NCI-H1092 treated with DMSO at 0.1 percent for 48 hours (cell line): ENCODE data around the gene STAG3.
"Not testable (repeated sequence)": the region's sequence is repeated elsewhere in the genome, so short reads cannot be mapped to it uniquely, and the experiment has no call there.

Experiments used
- DNase-seq: peaks from one replicate; lab custom pipeline; 2025; lab: John Stamatoyannopoulos, UW

STAG3 gene

DNA sequence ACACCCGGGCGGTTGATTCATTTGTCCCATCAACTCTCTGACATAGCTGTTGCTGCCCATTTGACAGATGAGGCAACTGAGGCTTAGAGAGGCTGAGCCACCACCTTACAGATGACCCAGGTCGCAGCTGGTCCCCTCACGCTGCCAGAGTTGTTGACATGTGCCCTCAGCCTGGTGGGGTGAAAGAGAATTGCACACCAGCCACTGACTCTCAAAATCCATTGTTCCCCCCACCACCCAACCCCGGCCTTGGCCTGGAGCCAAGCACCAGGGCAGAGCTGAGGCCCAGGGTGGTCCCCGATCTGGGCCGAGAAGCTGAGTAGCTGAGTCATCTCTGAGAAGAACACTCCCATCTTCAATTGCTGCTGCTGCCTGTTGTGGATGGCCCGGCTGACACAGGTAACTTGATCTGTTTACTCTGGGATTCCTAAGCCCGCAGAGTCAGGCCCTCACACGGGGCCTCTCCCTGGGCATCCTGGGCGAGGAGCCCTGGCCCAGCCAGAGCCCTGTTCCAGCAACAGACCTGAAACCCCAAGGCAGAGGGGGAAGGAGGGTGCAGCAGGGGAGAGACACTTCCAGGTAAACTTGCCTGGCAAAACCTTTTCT, 69.5 kb downstream of the STAG3 start:
- peak; percentile 67 for DNase-seq

DNA sequence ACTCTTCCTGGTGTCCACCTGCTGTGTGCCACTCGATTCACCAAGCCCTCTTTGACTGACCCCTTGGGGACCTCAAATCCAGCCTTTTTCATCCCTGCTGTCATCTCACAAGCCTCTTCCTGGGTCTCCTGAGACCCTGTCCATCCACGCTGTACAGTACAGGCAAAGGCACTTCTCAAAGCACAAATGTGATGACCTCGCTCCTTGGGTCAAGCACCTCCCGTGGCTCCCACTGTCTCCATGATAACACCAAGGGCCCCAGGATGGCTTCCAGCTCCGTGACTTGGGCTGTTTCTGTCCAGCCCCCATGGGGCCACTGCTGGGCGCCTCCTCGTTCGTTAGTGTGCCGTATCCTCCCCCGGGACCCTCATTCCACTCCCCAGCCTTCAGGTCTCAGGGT, 70.8 kb downstream of the STAG3 start:
- DNase-seq, result no peak

DNA sequence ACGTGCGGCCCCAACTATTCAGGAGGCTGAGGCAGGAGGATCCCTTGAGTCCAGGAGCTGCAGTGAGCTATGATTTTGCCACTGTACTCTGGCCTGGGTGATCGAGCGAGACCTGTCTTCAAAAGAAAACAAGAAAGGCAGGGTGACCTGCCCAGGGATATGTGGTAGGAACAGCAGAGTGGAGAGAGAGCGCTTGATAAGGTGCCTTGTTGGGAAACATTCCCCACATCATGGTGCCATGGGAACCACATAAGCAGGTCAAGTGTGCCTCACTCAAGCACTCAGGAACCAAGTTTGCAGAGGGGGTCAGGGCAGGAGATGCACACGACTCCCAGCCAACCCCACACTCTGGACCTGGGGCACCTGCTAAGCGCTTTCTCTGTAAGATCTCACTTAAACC, 79.3 kb downstream of the STAG3 start:
- no peak for DNase-seq

DNA sequence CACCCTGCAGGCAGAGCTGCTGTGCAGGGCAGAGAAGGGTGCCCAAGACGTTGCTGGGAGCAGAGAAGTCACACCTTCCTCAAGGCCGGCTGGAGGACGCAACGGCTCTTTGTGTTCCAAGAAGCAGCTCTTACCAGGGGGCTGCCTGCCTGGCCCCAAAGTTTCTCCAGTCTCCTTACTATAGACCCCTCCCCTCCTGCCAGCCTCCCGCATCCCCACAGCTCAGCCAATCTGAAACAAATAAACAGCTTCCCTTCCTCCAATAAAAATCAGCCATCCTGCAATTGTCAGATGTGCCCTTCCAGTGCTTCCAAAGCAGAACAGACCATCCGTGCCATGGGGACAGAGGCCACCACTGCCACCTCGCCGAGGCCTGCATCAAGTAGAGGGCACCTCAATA, 82.3 kb downstream of the STAG3 start:
- not testable (repeated sequence) for DNase-seq

DNA sequence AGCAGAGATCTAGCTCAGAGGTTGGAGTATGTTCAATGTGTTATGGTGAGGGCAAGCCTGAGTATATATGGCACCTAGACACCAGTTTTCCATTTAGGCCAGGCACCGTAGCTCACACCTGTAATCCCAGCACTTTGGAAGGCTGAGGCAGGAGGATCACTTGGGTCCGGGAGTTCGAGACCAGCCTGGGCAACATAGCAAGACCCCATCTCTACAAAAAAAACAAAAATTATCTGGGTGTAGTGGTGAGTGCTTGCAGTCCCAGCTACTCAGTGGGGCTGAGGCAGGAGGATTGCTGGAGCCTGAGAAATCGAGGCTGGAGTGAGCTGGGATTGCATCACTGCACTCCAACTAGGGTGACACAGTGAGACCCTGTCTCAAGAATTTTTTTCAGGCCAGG, 85.2 kb downstream of the STAG3 start:
- not testable (repeated sequence) for DNase-seq
